ENCODE data around the gene PDE7B.
A peak's percentile ranks its signal among the peaks of the same experiment; 100 is the strongest.

The PDE7B gene

GRCh38 chr6:136153707-136154375 lies 302.3 kb downstream of the PDE7B start:
- DNase-seq (ENCODE audit: low spot score), result no peak

- no peak for DNase-seq (ENCODE audit: low spot score)
Measured at GRCh38 chr6:136155191-136155590, 303.7 kb downstream of the PDE7B start.

GRCh38 chr6:136157743-136158142 lies 306.2 kb downstream of the PDE7B start:
- no peak for DNase-seq (ENCODE audit: low spot score)

GRCh38 chr6:136158387-136158821 lies 306.9 kb downstream of the PDE7B start:
- DNase-seq (ENCODE audit: low spot score), result no peak

- no peak for DNase-seq (ENCODE audit: low spot score)
Measured at GRCh38 chr6:136158971-136159370, 307.5 kb downstream of the PDE7B start.

GRCh38 chr6:136160250-136160649 lies 308.7 kb downstream of the PDE7B start:
- DNase-seq (ENCODE audit: low spot score), result no peak

GRCh38 chr6:136161950-136162349 lies 310.4 kb downstream of the PDE7B start:
- DNase-seq (ENCODE audit: low spot score), result no peak

GRCh38 chr6:136163260-136163659 lies 311.8 kb downstream of the PDE7B start:
- DNase-seq (ENCODE audit: low spot score), result no peak

GRCh38 chr6:136166815-136167214 lies 315.3 kb downstream of the PDE7B start:
- no peak for DNase-seq (ENCODE audit: low spot score)

- no peak for DNase-seq (ENCODE audit: low spot score)
Measured at GRCh38 chr6:136169394-136170148, 318.1 kb downstream of the PDE7B start.

- no peak for DNase-seq (ENCODE audit: low spot score)
Measured at GRCh38 chr6:136171231-136171630, 319.7 kb downstream of the PDE7B start.

- no peak for DNase-seq (ENCODE audit: low spot score)
Measured at GRCh38 chr6:136173519-136174507, 322.3 kb downstream of the PDE7B start.

- DNase-seq (ENCODE audit: low spot score), result no peak
Measured at GRCh38 chr6:136174510-136174909, 323.0 kb downstream of the PDE7B start.

GRCh38 chr6:136175873-136176272 lies 324.4 kb downstream of the PDE7B start:
- DNase-seq (ENCODE audit: low spot score), result no peak

GRCh38 chr6:136178749-136179148 lies 327.2 kb downstream of the PDE7B start:
- peak; percentile 3 for DNase-seq (ENCODE audit: low spot score)

- DNase-seq (ENCODE audit: low spot score), result no peak
Measured at GRCh38 chr6:136180704-136181511, 329.4 kb downstream of the PDE7B start.

- DNase-seq (ENCODE audit: low spot score), result no peak
Measured at GRCh38 chr6:136181512-136181833, 330.0 kb downstream of the PDE7B start.

GRCh38 chr6:136181861-136182260 lies 330.4 kb downstream of the PDE7B start:
- no peak for DNase-seq (ENCODE audit: low spot score)

- DNase-seq (ENCODE audit: low spot score), result no peak
Measured at GRCh38 chr6:136184738-136185137, 333.2 kb downstream of the PDE7B start.

- no peak for DNase-seq (ENCODE audit: low spot score)
Measured at GRCh38 chr6:136186363-136186762, 334.9 kb downstream of the PDE7B start.

- no peak for DNase-seq (ENCODE audit: low spot score)
Measured at GRCh38 chr6:136188486-136188885, 337.0 kb downstream of the PDE7B start.

- no peak for DNase-seq (ENCODE audit: low spot score)
Measured at GRCh38 chr6:136189104-136189503, 337.6 kb downstream of the PDE7B start.

Measured in SW480 (cell line).